Muscle layer of duodenum (tissue), 2 donors: ENCODE results near the gene ASIC3.

Experiments
- H3K27ac ChIP-seq: one replicate; pipeline ENCODE4 v1.7.0; 2013; ENCODE audit warnings: mild to moderate bottlenecking, low read length
- H3K27me3 ChIP-seq: one replicate; pipeline ENCODE4 v1.7.0; 2013; ENCODE audit warnings: low read depth, mild to moderate bottlenecking, control low read depth, low read length
- H3K36me3 ChIP-seq, 2 donors: one replicate each; pipeline ENCODE4 v1.7.0; 2013; ENCODE audit warnings: low read length in 2 of 2, control low read depth in 1 of 2, mild to moderate bottlenecking in 1 of 2; ENCODE audit not compliant: insufficient read depth in 2 of 2, control insufficient read depth in 1 of 2
- H3K4me1 ChIP-seq, 2 donors: one replicate each; pipeline ENCODE4 v1.7.0; 2013; ENCODE audit warnings: low read length in 2 of 2, mild to moderate bottlenecking in 2 of 2, control low read depth in 1 of 2, moderate library complexity in 1 of 2; ENCODE audit not compliant: insufficient read depth in 2 of 2, control insufficient read depth in 1 of 2
- H3K4me3 ChIP-seq, 2 donors: one replicate each; pipeline ENCODE4 v1.7.0; 2013; ENCODE audit warnings: low read length in 2 of 2, low read depth in 1 of 2, mild to moderate bottlenecking in 1 of 2
- H3K9me3 ChIP-seq, 2 donors: one replicate each; pipeline ENCODE4 v1.7.0; 2013; ENCODE audit warnings: low read length in 2 of 2, control low read depth in 1 of 2, mild to moderate bottlenecking in 1 of 2; ENCODE audit not compliant: control insufficient read depth in 1 of 2
- donor health status: healthy.

The ASIC3 gene

GRCh38 chr7:151060113-151060415 lies 11.7 kb downstream of the ASIC3 start:
- Histone ChIP-seq H3K4me1 (peaks cover 23 to 49% of the 10 kb centered on the region in 2 donors), H3K27me3 (no peaks in the 10 kb centered on the region), H3K27ac (peak overlapping the region; percentile 51), H3K4me3 (peak overlapping the region; percentile 92 to 93), H3K36me3 (peaks cover 7 to 8% of the 10 kb centered on the region in 2 donors), H3K9me3 (no peaks in the 10 kb centered on the region)

GRCh38 chr7:151060416-151061212 lies 12.3 kb downstream of the ASIC3 start:
- Histone ChIP-seq H3K4me1 (peaks cover 23 to 49% of the 10 kb centered on the region in 2 donors), H3K36me3 (peaks cover 12 to 13% of the 10 kb centered on the region in 2 donors), H3K27me3 (no peaks in the 10 kb centered on the region), H3K27ac (peak overlapping the region; percentile 51), H3K9me3 (no peaks in the 10 kb centered on the region), H3K4me3 (peak overlapping the region; percentile 92 to 93)

DNA sequence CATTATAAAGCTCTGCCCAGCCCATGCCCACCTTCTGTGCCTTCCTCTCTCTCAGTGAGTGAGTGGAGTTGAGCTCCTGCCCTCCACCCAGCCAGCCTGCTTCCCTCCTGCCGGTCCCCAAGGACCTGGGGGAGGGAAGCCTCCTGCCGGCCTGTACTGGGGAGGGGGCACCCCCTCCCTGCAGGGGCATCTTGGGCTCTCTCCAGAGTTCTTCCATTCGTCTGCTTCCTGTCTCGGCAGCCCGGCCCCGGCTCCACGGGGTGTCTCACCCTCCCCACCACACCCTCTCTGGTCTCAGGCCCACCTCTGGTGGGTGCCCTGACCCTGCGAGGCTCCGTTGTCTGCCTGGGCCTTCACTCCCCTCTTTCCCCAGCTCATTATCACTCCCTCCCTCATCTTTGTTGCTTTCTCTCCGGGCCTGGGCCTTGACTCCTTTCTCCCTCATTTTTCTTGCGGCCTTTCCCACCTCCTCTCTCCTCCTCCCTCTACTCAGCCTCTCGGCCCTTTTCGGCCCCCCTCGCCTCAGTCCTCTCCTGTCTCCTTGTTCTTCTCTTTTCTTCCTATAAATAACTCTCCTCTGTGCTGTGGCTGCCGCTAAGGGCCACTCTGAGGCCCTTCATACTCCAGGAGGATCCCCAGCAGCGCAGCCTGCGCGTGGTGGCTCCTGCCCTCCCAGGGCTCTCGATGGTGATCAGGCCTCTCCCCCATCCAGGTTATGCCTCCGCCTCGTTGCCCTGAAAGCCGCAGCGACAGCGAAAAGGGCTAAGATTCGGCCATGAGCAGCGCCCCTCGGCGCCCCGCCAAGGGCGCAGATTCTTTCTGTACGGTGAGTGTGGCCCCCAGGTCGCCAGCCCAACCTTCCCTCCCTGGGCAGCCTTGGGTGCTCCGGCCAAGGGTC lies 13.1 kb downstream of the ASIC3 start:
- peaks cover 23 to 49% of the 10 kb centered on the region in 2 donors for H3K4me1 ChIP-seq
- H3K27me3 ChIP-seq: no peaks in the 10 kb centered on the region

GRCh38 chr7:151062111-151062398 lies 13.7 kb downstream of the ASIC3 start:
- H3K4me1 ChIP-seq: peaks cover 22 to 44% of the 10 kb centered on the region in 2 donors
- no peak overlapping the region for H3K27ac ChIP-seq
- peak overlapping the region in 1 of 2 donors; percentile 92 for H3K4me3 ChIP-seq
- no peaks in the 10 kb centered on the region for H3K27me3 ChIP-seq
- peaks cover 15 to 28% of the 10 kb centered on the region in 2 donors for H3K36me3 ChIP-seq
- no peaks in the 10 kb centered on the region for H3K9me3 ChIP-seq

More for the DNA sequence above, 13.1 kb downstream of the ASIC3 start:
- no peak overlapping the region for H3K27ac ChIP-seq
- H3K36me3 ChIP-seq: peaks cover 15 to 22% of the 10 kb centered on the region in 2 donors
- H3K4me3 ChIP-seq: peak overlapping the region; percentile 92 to 93
- H3K9me3 ChIP-seq: no peaks in the 10 kb centered on the region

DNA sequence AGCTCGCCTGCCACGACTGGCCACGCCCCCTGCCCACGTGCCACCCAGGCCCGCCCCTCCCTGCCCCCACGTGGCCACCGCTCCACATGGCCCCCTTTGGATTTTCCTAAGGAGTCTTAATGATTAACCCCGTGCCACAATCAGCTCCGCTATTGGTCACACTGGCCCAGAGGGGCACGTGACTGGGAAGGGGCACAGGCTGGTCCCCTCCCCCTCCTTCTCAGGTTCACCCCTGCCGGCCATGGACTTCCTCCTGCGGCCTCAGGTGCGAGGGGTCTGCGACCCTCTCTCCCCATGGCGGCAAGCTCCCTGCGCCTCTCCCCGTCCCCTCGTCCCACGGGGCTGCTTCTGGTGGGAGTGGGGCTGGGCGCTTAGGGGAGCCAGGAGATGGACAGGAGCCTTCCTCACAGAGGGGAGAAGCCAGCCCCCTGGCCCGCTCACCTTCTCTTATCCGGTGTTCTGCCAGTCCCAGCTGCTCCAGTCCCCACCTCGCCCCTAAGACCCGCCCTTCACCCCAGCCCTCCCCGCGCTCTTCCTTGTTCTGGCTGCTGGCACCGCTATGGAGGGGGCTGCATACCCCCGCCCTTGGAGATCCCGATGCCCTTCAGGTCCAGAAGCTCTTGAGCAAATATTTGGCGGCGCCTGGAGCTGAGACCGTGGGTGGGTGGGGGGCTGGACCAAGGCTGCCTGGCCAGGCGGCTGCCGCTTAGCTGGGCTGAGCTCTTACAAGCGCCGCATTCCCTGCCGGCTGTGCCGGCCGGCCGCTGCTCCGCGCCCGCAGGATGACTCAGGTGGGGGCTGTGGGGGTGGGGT lies 14.3 kb downstream of the ASIC3 start:
- Histone ChIP-seq H3K27me3 (no peaks in the 10 kb centered on the region), H3K27ac (peak overlapping the region; percentile 45), H3K4me3 (peak overlapping the region; percentile 44 to 45), H3K9me3 (no peaks in the 10 kb centered on the region), H3K4me1 (peaks cover 20 to 40% of the 10 kb centered on the region in 2 donors), H3K36me3 (peaks cover 20 to 33% of the 10 kb centered on the region in 2 donors)

- no peaks in the 10 kb centered on the region for H3K27me3 ChIP-seq
- H3K27ac ChIP-seq: no peak overlapping the region
- no peaks in the 10 kb centered on the region for H3K9me3 ChIP-seq
- H3K36me3 ChIP-seq: peaks cover 26 to 39% of the 10 kb centered on the region in 2 donors
- no peak overlapping the region for H3K4me3 ChIP-seq
- peaks cover 20 to 39% of the 10 kb centered on the region in 2 donors for H3K4me1 ChIP-seq
Measured at GRCh38 chr7:151063212-151063561, 14.9 kb downstream of the ASIC3 start.

DNA sequence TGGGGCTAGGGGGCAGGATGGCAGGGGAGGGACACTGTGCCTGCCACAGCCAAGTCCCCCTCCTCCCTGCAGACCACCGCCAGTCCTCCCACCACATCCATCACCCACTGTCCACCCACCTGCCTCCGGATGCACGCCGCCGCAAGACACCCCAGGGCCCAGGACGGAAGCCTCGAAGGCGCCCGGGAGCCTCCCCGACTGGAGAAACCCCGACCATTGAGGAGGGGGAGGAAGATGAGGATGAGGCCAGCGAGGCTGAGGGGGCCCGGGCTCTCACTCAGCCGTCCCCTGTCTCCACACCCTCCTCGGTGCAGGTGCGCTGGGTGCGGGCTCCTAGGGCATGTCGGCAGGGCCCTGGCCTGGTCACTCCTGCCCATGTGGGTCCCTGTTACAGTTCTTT lies 16.1 kb downstream of the ASIC3 start:
- Histone ChIP-seq H3K36me3 (peaks cover 31 to 50% of the 10 kb centered on the region in 2 donors), H3K27me3 (no peaks in the 10 kb centered on the region), H3K4me1 (peaks cover 12 to 29% of the 10 kb centered on the region in 2 donors), H3K27ac (no peak overlapping the region), H3K4me3 (no peak overlapping the region), H3K9me3 (no peaks in the 10 kb centered on the region)

DNA sequence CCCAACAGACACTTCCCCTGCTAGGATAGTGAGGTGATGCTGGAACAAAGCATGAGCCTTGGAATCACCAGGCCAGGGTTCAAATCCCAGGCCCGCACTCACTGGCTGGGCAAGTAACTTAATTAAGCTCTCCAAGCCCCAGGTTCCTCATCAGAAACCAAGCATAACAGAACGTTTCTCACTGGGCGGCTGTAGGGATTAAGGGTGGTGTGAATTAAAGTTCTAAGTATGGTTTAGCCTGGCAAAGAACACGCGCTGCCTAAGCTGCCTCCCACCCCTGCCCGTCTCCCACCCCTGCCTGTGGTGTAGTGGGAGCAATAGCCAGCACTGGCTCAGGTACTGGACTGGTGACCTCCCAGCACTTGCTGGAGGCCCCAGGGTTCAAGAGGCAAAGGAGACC lies 16.7 kb downstream of the ASIC3 start:
- Histone ChIP-seq H3K36me3 (peaks cover 34 to 56% of the 10 kb centered on the region in 2 donors), H3K4me1 (peaks cover 12 to 29% of the 10 kb centered on the region in 2 donors), H3K9me3 (no peaks in the 10 kb centered on the region), H3K4me3 (no peak overlapping the region), H3K27ac (no peak overlapping the region), H3K27me3 (no peaks in the 10 kb centered on the region)

DNA sequence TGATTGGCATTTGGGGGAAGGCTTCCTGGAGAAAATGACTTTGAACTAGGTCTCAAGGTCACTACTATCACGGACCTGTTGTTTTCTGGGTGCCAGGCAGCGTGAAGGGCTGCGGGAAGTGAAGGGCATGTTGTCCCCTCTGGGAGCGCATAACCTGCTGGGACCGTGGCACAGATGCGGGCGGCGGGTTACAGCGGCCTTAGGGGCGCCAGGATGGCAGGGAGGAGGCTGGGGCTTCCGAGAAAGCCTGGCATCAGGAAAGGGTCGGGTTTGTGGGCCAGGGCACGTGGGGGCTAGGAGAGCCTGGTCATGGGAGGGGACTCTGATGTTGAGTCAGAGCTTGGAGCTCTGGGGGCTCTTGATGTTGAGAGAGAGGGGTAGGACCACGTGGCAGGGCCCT lies 17.2 kb downstream of the ASIC3 start:
- H3K27ac ChIP-seq: no peak overlapping the region
- H3K4me3 ChIP-seq: no peak overlapping the region
- peaks cover 39 to 61% of the 10 kb centered on the region in 2 donors for H3K36me3 ChIP-seq
- H3K4me1 ChIP-seq: peaks cover 12 to 24% of the 10 kb centered on the region in 2 donors
- H3K9me3 ChIP-seq: no peaks in the 10 kb centered on the region
- H3K27me3 ChIP-seq: no peaks in the 10 kb centered on the region

- Histone ChIP-seq H3K27ac (no peak overlapping the region), H3K27me3 (no peaks in the 10 kb centered on the region), H3K9me3 (no peaks in the 10 kb centered on the region), H3K4me1 (peaks cover 7 to 15% of the 10 kb centered on the region in 2 donors), H3K36me3 (peaks cover 45 to 70% of the 10 kb centered on the region in 2 donors), H3K4me3 (no peak overlapping the region)
Measured at GRCh38 chr7:151066273-151066974, 18.1 kb downstream of the ASIC3 start.
